NCI-H1417 (cell line): Measurements from ENCODE around the gene DOCK2.

ENCODE experiments used
- DNase-seq, 3 experiments: peaks; one replicate each; lab custom pipeline; 2025; lab: John Stamatoyannopoulos, UW

The DOCK2 gene

DNA sequence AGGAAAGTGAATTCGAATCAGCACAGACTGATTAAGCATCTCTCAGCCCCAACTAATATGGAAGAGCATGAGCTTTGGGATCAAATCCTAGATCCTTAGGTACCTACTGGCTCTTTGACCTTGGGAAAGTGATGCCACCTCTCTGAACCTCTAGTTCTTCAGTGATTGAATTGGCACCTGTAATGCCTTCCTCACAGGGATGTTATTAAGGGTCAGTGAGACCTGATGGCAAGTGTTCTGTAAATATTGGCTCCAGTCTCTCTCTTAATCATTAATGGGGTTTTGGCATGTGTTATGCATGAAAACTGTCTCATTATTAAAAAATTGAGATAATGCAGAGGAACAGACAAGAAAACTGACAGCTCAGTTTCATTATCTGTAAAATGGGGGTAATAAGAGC is 227.4 kb downstream of the DOCK2 start:
- no peak for DNase-seq

DNA sequence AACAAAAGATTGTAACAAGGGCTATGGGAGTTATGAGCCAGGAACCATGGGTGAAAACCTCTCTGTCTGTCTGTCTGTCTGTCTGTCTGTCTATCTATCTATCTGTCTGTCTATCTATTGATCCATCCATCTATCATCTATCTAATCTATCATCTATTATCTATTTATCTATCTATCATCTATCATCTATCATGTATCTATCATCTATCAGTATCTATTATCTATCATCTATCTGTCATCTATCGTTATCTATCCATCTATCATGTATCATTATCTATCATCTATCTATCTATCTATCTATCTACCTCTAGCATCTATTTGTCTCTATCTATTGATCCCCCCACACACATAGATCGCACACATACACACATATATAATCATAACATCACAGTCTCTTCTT is 230.3 kb downstream of the DOCK2 start:
- DNase-seq = no peak

DNA sequence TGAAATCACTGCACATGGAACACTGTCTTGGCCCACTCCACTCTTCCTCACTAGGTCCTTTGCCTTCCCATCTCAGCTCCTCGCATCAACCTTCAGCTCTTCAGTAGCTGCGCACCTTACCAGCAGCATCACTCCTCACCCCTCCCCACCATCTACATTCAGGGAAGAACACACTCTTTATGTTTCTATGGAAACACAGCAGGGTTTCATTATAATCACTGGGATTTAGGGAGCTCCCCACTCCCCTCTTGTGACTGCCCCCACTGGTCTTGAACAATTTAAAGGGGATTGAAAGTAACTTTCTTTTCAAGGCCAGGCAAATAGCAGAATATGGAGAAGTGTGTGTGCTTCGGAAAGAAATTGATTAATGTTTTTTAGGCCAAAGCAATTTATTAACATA is 232.0 kb downstream of the DOCK2 start:
- DNase-seq = peak in 1 of 3 experiments; percentile 2

DNA sequence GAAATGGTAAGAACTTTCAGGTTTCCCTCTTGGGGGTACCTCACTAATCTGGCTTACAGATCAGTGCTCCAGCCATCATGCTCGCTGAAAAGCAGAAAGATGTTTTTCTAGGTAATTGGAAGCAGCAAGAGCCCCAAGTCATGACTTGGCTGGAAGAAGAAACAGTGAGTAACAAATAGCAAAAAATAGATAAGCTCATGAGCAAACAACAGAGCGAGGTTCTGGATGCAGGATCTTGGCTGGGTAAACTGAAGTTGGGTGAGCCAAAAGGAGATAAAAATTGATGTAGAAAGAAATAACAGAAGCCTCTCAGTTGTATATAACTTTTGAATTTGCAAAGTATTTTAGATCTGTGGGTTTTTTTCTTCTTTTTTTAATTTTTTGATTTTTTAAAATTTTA is 233.1 kb downstream of the DOCK2 start:
- no peak for DNase-seq

DNA sequence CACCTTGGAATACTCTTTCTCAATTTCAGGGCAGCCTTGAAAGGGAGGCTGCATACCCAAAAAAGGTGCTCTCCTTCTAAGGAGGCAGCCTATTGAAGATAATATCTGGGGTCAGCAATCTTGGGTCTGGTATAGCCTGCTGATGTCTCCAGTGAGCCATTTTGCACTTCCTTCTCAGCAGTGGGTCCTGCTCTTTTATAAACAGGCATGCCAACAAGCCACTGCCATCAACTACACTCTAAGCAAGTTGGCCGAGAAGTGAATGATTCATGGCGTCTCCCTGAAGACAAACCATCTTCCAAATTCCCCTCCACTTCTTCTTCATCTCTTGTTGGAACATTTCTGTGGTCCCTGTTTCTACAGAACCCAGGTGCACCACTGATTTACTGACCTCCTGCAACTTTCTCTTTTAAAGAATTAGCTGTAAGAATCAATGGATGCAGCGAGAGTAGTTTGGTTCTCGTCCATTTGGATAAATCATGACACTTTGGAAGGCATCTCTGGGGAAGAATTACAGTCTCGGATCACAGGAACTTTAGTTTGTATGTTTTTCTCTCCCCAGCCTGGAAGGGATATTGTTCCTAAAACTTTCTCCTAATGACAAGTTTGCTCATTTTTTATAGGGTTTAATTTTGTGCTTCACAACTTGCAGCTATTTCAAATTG is 234.9 kb downstream of the DOCK2 start:
- DNase-seq = no peak

DNA sequence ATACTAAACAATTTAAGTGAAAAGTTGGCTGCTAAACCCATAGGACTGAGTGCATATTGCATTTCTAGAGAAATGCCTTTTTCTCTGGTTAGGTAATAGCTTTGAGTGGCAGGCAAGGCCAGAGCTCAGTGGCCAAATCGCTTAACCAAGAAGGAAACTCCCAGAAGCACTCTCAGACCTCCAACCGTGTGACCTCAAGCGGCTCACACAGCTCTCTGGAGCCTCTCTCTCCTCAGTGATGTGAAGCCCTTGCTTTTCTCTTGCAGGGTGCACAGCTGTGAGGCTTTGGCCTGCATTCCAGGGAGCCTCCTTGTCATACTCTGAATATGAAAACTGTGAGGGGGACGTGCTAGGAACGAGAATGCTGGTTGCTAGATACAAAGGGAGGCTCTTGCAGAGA is 236.6 kb downstream of the DOCK2 start:
- DNase-seq = no peak

DNA sequence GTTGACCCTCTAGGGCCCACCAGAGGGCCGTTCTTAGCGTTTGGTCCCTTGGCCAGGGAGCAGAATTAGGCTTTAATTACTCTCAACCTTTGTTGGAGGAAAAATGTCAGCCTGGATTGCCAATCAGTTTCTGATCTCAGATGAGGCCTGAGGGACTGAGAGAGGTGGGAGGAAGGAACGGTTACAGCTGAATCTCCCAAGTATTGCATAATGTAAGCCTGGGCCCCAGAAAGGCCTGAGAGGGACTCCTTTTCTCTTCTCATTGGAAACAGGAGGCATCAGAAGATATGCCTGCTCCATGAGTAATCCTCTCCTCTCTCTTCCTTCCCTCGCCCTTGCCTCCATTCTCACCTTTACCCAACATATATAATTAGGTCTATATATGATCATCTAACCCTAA is 237.5 kb downstream of the DOCK2 start:
- no peak for DNase-seq

DNA sequence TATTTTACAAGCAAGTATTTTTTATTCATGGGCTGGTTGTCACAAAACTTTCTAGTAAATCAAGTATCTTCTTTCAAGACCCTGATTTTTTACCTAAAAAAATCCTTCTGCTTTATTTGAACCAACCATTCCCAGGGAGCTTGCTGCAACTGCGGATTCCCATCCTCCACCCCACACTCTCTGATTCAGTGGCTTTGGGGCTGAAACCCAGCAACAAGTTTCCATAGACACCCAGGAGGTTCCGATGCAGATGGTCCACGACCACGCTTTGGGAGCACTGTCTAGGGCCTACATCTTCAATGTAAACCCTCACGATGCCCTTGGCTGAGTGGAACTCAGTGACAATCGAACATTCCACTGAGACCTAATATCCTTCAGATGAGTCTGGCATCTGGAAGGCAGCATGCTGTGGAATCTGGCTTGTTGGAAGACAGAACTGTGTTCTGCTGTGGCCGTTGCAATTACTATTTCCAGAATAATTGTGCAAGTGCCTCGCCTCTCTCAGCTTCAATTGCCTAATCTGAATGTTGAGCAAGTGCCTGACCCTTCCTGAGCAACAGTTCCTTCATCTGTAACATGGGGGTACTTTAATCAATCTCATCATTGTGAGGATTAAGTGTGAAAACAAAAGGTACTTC is 238.1 kb downstream of the DOCK2 start:
- DNase-seq = no peak

DNA sequence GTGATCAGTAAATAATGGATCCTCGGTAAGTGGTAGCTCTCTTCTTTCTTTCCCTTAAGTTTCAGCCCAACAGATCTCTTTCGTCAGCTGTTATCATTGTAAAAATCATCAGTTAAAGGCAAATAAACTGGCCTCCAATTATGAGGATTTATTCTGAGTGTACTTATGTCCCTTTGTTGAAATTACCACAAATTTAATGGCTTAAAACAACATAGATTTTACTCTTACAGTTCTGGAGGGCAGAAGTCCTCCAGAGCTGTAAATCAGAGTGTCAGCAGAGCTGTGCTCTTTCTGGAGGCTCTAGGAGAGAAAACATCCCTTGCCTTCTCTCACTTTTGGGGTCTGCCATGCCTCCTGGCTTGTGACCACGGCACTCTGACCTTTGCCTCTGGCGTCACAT is 238.7 kb downstream of the DOCK2 start:
- DNase-seq = no peak

DNA sequence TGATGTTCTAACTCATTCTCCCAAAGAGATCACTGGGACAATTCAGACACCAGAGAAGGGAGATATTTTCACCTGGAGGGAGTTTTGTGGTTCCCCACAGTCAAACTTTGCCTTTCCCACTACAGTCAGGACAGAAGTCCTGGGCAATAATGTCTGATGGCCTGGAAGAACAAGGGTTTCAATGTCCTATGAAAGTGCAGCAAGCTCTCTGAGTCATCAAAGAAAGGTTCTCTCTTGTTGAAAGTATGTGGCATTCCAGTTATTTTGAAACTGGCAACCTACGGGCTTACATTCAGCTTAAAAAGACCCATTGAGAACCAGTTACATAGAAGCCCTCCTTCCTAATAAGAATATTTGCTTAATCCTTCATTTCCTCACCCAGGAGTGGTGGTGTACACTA is 239.3 kb downstream of the DOCK2 start:
- no peak for DNase-seq

DNA sequence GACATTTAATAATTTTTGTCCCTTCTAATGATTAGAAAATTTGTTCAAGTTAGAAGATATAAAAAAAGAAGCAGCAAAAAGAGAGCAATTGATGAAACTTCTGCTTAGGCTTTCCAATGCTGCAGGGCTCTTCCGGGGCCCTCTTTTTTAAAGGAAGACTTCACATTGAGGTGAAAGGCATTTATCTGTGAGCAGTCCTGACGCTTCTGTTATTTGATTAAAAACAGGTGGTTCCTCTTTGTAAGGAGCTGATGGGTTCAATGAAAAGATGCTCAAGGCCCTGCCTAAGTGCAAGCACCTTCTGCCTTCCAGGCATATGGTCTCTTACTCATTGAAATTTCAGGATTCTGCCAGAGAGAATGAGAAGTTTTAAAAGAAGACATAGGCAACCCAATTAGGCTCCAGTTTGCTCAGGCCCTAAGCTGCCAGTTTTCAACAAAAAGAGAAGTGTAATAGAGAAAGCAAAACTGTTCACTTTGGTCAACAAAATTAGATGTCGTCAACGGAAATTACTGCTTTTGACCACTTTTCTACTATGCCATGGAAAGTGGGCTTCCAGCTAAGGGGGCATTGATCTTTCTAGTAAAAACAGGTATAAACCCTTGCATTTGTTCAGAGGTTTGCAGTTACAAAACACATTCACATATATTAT is 243.1 kb downstream of the DOCK2 start:
- DNase-seq = no peak

DNA sequence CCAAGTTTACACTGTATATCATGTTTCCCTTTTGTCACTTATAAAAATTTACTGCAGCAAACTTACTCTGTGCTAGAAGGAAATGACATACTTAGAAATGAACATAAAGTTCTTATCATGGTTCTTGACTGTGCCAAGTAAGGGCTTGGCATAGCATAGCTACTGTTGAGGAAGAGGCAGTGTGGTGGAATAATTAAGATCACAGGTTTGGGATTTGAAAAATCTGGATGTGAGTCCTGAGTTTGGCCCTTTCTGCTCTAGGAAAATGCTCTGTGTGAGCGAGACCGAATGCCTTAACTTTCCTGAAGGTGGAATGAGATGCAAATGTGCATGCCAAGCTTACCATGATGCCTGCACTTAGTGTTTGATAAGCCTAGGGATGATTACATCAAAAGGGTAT is 243.7 kb downstream of the DOCK2 start:
- no peak for DNase-seq

DNA sequence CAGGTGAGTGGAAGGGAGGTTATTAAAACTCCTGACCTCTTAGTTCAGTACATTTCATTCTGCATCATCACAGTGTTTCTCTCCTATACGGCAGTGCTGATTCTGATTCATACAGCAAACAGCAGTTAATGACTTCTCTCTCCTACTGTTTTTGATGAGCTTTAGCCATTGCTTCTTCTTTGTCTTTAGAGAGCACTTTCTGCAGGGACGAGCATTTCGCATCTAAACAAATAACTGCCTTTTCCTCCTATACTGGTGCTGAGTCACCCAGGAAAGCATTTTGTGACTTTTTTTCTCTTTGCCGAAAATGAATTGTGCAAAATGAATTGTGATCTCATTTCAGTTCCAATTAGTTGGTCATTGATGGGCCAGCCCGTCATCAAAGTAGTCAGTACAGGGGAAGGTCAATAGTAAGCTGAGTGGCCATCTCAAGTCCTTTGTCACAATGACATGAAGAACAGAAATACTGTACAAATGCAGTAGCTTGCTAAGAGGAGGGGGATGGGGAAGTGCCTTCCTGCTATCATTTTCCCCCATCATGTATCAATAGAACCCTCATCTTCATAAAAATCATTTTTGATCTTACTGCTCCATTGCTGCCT is 244.7 kb downstream of the DOCK2 start:
- no peak for DNase-seq

DNA sequence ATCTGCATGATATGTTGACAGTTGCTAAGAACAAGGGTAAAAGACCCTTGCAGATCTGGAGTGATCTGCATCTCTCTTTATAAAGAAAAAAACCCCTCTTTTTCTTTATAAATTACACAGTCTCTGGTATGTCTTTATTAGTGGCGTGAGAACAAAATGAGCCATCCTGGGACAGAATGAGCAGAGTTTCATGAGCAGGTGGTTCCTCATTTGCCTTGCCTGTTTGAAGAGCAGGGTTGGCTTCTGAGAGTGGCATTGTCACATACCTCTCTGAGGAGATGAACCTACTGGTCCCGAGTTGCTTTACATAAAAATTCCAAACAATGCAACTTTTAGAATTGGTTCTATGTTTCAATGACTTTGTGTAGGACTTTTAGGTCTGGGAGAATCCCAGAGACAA is 249.0 kb downstream of the DOCK2 start:
- no peak for DNase-seq

DNA sequence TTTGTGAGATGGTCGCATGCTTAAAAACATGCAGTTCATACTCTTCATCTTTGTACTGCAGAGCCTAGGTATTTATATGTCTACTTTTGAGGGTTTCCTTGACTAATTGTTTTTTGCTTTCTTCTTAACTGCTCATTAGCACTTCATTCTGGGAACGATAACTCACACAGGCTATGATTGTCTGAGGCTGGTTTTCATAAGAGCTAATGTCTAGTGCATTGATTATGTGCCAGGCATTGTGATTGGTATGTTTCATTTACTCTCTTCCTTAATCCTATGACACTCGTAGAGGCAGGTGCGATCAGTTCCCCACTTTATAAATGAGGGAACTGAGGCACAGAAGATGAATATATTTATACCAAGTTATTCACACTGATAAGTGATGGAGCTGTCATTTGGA is 249.6 kb downstream of the DOCK2 start:
- DNase-seq = no peak

DNA sequence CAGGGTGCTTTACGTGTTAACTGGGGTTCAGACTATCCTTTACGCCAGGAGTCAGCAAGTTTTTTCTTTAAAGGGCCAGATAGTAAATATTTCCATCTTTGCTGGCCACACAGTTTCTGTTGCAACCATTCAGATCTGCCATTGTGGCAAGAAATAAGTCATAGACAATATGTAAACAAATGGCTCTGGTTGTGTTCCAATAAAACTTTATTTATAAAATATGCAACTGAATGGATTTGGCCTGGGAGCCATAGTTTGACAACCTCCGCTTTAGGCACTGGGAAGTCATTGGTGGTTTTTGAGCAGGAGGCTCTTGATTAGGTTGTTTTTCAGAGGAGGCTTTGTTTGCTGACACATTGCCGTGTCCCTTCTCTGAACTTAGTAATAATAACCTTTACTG is 252.5 kb downstream of the DOCK2 start:
- no peak for DNase-seq

DNA sequence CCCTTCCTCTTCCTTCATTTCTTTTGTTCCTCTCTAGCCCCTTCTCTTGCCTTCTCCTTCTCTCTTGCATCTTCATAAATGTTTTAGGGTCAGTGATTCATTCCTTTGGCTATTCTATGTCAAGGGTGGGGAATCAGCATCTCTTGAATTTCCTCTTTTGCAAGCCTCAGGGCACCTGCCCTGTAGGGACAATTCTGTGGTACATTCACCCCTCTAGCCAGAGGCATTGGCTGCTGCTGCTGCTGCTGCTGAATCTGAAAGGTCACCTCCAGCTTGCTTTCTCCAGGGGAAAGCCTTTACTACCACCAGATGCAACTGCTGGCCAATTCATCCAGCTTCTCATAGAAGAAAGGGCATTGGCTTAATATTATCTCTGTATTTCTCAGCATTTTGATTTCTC is 255.9 kb downstream of the DOCK2 start:
- no peak for DNase-seq

DNA sequence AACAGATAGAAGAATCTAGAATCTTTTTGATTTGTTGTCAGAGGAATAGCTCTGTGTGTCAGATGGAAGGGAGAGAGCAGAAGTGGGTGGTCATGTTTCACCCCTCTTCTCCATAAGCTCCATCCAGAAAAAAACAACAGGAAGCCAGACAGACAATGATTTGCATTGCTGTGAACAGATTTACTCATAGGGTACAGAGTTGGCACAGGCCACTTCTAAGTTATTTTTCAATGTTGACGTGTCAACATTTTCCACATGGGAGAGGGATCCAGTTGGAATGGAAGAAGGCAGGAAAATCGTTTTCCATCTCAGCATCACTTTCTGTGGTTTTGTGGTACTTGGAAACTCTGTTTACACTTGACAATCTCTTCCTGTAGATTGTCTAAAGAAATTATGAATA is 256.5 kb downstream of the DOCK2 start:
- no peak for DNase-seq

DNA sequence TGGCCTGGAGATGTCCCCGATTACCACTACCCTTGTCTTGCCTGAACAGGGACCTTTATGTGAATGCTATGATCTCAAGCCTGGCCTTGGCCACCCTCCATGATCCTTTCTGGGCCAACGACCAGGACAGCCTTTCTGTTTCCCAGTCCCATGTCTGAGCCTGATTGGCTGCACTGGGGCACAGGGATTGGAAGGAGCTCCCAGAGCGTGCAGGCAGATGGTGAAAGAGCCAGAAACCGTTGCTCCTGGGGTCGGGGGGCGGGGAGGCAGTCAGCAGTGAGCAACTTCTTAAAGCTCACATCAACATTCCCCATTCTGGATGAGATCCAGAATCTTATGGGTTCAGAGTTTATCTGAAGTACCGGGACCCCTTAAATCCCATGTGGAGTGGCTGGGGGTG is 258.9 kb downstream of the DOCK2 start:
- DNase-seq = no peak

DNA sequence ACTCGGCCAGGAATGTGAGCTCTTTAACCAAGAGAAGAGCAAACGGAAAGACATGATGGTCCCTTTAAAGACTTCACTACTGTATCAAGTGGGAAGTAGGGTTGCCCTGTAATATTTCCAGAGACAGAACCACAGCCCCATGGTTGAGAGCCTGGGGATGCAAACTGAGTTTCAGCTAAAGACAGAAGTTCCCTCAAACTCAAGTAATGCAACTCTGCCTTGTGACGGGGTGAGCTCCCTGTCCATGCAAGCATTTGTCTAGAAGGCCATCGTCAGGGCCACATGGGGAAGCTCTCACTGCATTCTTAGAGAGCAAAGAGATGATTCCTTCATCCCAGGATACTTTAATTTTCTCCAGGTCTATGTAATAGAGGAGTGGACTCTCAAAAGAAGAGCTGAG is 260.4 kb downstream of the DOCK2 start:
- DNase-seq = no peak

DNA sequence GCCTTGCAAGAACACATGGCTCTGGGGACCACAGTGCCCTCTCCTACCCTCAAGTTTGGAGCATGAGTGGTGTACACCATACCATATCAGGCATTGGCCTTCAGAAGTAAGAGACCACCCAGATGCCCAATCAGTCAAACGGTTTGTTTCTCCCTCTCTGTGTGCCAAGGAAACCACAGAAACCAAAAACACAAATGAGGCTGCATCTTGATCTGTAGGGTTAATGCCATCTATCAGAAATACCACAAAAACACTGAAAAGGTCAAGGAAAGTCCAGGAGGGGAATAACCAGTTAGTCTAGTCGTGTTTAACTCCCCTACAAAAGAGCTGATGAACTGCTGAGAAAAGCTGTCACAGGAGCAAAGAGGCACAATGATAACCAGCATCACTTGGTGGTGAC is 264.8 kb downstream of the DOCK2 start:
- DNase-seq = no peak

DNA sequence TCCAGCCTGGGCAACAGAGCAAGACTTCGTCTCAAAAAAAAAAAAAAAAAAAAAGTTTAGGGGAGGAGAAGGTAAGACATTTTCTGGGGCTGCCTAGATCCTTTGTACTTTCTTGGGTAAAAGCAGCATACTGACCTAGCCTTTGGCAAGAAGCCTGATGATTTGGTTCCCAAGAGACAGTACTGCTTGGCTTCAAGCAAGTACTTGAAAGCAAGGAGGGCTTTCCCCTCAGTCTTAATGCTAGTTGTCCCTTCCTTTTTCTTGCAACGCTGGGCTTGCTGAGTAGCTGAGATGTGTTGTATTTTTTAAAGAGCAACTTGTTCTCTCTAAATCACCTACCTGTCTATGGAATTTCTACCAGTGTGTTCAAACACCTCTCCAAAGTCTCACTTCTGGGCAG is 267.0 kb downstream of the DOCK2 start:
- DNase-seq = no peak

DNA sequence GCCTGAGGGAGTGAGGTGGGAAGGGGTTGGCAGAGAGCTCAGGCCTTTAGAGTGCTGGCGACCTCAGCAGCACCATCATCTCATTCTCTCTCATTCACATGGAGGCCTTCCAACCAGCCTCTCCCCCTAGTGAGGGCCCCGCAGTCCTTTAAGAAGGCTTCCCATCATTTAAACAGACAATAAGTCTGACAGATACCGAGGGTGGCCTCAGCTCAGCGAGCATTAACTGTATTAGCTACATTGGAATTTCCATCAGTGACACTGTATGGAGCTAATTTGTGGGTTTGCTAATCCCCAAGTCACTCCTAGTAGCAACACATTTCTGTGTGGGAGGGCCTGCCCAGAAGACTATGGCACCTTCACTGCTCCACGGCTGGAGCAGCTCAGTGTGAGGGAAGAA is 267.4 kb downstream of the DOCK2 start:
- no peak for DNase-seq
